GM21737 (cell line): ENCODE results near the gene PTPN3.
"Not testable (repeated sequence)": the region's sequence is repeated elsewhere in the genome, so short reads cannot be mapped to it uniquely, and the experiment has no call there.

ENCODE experiments used
- ATAC-seq: cut with Tn5 transposase; IDR thresholded peaks from one replicate; pipeline ENCODE4 v1.9.1; 2021; ENCODE audit warnings: mild to moderate bottlenecking, moderate library complexity; ENCODE audit not compliant: unreplicated experiment

Gene PTPN3

DNA sequence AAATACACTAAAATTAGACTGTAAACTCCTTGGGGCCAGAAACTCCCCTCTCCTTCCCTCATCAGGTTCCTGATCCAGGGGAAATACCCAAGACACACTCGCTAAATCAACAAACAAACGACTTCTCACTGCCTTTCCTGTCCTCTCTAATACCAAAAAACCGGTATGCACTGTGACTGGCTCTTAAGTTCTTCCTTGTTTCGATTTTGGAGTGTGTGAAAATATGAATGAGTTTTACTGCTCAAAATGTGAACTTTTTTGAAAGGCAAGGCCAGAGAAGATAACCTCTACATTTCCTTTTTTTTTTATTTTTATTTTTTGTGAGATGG is 96.2 kb downstream of the PTPN3 start:
- ATAC-seq = no peak

DNA sequence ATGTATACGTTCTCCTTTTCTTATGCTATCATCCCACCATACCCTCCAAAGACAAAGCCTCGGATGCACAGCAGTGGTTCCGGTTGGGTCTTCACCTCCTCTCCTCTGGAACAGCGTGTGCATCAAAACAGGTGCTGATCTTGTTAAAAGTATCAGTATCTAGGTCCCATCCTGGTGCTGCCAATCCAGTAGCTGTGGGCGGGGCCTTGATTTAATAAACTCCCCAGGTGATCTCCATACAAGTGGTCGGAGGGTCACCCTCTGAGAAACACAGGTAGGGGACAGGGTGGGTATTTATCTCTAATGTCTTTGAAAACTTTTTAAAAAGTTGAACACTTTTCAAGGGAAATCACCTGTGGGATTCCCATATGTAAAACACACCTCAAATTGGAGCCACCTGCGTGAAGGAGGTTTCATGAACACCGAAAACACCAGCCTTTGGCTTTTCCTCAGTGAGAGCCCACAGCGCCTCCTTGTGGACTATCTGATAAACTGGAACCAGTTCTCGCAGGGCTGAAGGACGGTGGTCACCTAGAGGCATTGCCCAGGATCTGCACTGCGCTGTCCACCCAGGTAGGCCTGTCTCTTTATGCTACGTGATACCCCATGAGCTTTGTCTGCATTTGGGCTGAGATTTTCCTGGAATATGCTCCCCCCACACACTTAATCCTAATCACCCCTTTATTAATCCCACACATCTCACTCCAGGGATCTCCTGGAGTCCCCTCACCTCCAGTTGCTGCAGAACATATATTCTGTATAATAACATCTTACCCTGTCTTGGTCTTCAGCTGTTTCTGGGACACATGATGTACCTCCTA is 96.7 kb downstream of the PTPN3 start:
- no peak for ATAC-seq

DNA sequence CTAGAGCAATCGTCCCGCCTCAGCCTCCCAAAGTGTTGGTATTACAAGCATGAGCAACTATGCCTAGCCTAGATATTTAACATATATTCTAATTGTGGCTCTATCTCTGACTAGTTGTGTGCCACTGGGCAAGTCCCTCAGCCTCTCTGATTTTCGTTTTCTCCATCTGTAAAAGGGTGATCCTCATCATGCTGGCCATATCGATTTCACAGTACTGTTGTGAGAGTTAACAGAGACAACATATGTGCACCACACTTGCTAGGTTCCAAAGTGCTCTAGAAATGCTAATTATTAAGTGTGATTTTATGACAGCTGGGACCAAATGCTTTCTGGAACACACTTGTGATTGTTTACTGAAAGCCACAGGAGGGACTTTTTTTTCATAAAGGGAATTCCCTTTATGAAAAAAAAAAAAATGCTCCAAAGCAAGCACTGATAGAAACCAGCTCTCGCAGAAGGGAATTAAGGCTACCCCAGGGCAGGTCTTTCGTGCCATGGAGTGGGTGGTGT is 98.8 kb downstream of the PTPN3 start:
- ATAC-seq = peak; percentile 79

DNA sequence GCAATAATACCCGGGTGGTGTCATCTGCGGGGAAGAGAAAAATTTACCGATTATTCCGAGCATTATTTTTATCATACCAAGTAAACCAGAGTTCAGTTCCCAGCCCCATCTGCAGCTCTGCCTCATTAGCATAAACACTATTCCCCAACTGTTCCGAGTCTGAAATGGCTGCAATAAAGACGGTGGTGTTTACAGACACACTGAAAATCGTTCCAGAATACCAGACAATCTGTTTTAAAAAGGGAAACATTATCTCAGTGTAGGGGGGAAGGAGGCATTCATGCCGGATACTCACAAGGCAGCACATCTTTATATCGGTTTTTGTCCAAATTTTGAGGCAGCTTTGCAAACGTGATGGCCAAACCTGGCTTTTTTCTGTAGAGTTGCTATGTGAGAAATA is 106.9 kb downstream of the PTPN3 start:
- no peak for ATAC-seq

DNA sequence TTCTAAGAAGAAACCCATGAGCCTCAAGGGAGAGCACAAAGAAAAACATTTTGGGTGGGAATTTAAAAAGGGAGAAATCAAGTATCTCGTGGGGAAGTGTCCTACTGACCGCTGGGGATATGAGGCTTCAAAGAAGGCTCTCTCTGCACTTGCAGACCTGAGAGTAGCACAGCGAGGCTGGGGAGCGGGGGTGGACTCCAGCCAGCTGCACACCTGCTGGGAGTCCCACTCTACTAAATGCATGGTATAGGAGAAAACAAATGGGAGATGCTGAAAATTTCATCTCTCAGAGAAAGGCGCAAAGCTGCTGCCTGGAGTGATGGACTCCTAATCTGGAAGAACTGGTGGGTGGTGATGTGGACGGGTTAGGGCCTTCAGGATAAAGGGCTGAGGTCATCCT is 110.3 kb downstream of the PTPN3 start:
- ATAC-seq = no peak

DNA sequence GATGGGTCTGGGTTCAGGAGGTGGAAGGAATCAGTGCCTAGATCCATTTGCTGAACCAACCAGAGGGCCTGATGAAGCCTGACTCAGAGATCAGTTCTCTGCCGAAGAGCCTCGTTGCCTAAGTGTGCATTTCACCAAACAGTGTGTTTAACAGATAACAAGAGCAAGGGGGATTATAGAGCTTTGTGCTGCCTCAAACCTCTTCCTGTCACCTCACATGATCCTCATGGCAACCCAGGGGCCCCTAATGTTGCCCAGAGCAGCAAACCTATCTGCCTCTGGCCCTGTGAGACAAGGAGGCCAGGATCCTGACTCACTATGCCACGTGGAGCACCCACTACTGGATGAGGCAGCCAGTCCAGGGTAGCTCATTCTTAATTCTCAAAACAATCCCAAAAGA is 110.9 kb downstream of the PTPN3 start:
- ATAC-seq = no peak

DNA sequence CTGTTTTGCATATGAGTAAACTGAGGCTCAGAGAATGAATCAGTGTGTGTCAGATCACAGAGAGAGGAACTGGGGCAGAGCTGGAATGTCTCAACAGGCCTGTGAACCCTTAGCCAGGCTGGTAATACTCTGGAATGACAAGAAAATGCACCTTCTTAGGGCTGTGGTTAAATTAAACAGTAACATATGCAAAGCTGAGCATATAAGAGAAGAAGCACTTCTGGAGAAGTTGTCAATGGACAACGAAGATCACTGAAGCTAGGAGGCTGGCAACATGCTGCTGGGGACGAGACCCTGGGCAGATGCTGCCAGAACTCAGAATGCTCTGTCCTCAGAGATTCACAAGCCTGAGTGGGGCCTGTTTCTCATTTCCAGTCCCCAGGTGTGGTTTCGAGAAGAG is 112.6 kb downstream of the PTPN3 start:
- ATAC-seq = no peak

DNA sequence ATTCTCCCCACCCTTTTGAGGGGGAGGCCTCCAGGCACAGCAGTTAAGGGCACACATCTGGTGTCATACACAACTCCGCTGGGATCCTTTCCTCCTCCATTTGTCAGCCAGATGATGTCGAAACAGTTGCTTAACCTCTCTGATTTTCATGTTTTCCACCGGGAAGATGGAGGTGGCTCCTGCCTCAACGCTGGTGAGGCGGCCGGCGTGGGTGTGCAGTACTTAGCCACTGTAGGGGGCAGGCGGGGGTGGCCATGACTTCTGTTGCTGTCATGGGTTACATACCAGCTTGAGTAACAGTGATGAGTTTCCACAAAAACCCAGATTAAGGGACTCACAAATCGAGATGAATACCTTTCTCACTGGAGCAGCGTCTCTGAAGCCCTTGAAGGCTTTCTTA is 114.2 kb downstream of the PTPN3 start:
- no peak for ATAC-seq

DNA sequence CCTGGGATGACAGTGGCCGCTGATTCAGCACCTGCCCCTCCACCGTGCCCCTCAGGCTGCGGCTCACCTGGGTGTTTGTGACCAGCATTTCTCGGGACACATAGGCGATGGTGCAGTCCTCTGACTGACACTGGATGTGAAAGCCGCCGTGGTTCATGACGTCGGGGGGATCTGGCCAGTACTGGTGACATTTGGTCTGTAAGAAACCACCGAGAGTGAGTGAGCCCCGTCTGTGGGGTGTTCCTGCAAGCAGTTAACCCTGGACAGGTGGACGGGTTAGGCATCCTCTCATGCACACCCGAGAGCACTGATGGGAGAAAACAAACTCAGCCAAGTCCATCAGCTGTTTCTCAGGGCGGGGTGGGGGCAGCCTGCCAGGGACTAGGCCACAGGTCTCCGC is 114.8 kb downstream of the PTPN3 start:
- ATAC-seq = no peak

DNA sequence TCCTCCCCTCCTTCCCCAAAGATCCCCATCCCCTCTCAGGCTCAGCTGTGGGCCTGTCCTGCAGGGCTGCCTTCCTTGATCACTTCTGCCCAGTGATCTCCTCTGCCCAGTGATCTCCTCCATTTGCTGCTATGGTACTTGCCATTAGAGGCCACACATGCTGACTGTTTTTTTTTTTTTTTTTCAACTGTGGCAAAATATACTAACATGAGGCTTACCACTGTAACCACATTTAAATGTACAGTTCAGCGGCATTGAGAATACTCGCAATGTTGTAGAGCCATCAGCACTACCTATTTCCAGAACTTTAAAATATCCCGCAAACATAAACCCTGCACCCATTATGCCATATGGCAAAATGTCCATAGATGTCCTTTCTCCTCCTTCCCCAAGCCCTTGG is 115.5 kb downstream of the PTPN3 start:
- no peak for ATAC-seq

DNA sequence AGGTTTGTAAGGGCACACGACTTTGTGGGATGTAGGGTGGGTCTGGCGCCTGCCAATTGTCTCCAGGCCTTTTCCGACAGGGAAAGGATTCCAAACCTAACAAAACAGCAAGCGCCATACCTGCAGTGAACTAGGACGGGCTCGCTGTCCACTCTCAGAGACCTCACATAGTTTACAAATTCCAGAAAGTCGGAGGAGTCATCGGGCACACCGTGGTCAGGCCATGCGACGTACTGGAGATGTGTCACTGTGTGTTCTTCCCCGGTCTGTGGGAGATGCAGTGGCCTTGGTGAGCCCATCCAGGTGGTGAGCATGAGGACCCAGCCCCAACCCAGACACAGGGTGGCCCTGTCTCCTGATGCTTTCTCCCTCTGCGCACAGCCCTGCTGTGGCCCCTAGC is 115.9 kb downstream of the PTPN3 start:
- ATAC-seq = no peak

DNA sequence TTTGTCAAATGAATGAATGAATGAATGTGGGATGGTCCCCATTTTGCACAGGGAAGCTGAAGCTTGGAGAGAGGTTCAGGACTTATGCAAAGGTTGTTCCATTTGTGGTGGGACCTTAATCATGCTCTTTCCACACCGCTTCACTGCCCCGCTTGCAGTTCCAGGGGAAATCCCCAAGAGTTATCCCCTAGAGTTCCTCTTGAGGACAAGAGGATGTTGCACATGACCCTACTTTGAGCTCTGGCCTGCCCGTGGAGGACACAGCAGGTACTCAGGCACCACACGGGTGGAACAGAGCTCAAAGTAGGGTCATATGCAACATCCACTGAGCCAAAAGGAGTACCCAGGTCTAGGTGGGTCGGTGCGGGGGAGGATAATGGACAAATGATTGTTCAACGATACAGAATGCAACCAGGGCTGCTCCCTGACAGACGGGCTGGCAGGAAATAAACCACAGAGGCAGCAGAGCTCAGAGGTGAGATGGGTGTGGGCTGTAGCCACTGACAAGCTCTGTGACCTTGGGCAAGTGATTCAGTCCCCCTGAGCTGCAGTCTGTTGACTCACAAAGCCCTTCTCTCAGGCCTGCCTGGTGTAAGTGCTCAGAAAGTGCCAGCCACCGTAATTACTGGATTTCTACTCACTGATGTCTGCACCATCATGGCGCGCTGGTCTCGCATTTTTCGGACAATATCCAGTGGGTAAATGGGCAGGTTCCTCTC is 116.9 kb downstream of the PTPN3 start:
- ATAC-seq = peak; percentile 57

DNA sequence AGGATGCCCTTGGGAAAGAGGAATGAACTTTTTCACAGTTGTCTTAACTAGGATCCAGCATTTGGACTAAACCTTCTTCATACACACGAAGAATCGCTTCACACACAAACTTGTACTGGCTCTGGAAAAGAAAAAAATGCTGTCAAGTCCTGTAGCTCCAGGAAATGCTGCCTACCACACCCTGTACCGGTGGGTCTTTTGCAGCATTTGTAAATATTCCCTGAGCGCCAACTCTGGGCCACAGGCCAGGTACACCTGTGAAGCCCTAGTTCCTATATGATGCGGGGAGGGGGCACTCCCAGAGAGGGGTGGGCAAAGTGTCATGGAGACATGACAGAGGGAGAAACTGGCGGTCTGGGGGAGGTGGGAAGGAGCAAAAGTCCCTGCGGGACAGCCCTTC is 118.6 kb downstream of the PTPN3 start:
- no peak for ATAC-seq

DNA sequence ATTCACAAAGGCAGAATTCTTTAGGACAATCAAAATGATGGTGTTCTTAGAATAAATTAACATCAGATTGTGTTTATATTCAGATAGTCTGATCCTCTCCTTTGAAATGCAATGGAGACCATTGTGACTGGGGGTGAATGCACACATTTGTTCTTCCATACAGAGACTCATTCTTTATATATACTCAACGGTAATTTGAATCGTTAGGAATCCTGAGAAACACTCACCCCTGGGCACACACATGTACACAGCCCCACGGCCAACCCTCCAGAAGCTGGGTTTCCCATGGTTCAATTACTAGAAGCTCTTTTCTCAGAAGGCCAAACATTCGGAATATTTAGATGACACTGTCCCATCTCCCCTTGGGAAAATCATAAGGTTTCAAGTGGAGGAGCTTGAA is 119.8 kb downstream of the PTPN3 start:
- ATAC-seq = no peak

DNA sequence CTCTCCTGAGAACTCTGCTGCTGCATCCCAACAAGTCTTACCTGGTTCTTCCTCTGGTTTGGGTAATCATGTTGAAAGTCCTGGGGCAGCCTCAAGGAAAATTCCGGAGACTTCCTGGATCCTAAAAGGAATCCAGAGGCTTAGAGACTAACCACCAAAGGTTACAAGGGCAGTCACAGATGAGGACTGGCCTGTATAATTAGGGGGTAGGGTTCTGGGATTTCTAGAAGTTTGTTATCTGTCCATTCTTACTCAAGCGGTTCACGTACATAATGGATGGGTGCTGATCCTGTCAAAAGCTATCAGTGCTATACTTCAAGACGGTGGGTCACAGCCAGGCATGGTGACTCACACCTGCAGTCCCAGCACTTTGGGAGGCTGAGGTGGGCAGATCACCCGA is 125.9 kb downstream of the PTPN3 start:
- no peak for ATAC-seq

DNA sequence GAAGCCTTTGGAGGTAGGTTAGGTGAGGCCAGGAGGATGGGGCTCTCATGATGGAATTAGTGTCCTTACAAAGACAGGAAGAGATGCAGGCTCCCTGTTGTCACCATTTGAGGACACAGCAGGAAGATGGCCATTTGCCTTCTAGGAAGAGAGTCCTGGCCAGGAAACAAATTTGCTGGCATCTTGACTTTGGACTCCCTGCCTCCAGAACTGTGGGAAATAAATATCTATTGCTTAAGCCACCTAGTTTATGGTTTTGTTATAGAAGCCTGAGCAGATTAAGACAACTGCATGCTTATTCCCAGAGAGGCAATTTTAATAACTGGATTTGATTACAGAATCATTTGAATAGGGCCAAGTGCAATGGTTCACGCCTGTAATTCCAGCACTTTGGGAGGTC is 126.7 kb downstream of the PTPN3 start:
- ATAC-seq = no peak

DNA sequence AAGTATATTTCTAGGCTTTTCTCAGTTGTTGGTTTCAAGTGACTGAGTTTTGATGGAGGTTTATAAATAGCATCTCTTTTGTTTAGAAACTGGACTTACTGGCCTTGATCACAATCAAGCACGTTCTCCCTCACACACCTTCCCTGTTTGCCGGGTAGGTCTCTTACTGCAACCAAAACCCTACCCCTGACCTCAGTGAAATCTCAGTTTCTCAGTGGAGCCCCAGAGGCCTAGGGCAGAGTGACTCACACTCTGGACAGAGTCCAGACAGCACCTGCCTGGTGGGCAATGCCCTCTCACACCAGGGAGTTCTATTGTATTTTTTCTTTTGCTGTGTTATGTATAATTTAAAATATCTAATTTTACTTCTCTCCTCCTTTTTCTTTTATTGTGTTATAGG is 128.8 kb downstream of the PTPN3 start:
- peak; percentile 86 for ATAC-seq

DNA sequence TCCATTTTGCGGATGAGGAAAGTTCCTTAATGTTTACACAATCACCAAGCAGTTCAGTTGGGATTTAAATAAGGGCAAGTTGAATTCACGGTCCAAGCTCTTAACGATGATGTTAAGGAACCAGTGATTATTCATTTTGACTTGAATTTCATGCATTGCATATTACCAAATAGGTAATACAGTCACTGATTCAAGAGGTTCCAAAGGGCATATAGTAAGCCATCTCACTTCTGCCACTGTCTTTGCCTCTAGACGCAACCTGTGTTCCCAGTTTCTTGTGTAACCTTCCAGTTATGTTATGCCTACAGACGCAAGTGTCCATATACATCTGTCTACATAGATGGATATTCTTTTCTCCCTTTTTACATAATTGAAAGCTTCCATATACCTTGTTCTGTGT is 137.3 kb downstream of the PTPN3 start:
- ATAC-seq = no peak

DNA sequence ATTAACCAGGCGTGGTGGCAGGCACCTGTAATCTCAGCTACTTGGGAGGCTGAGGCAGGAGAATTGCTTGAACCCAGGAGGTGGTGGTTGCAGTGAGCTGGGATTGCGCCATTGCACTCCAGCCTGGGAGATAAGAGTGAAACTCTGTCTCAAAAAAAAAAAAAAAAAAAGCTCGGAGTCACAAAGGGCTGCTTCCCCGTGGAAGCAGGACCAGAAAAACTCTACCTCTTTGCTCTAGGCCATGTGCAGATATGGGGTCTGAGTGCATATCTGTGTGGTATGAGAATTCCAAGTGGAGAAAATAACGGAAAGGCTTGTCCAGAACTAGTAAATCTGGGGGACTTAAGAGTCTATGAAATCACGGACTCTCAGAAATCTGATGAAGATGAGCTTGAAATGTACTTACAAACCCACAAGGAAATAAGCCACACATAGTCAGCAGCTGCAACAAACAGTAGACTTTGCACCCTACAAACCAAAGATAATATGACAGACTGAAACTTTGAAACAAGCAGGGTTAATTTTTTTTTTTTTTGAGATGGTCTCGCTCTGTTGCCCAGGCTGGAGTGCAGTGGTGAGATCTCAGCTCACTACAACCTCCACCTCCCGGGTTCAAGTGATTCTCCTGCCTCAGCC is 139.0 kb downstream of the PTPN3 start:
- not testable (repeated sequence) for ATAC-seq

DNA sequence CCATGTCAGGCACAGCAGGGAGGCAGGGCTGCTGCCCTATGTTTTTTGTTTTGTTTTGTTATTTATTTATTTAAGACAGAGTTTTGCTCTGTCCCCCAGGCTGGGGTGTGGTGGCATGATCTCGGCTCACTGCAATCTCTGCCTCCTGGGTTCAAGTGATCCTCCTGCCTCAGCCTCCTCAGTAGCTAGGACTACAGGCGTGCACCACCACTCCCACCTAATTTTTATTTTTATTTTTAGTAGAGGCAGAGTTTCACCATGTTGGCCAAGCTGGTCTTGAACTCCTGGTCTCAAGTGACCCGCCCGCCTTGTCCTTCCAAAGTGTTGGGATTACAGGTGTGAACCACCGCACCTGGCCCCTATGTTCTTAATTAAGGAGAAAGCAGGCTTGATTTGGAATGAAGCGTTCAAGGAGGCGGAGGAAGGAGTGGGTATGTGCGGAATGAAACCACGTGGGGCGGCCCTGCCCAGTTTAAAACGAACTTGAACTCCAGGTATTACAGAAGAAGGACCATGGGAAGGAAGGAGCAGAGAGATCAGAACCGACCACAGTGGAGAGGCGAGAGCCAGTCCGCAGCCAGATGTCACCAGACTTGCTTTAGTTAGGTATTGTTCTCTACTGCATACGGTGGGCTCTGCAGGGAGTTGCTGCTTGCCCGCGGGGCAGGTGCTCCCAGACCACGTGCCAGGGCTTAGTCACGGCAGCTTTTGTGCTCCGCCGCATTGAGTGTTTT is 142.4 kb downstream of the PTPN3 start:
- no peak for ATAC-seq

DNA sequence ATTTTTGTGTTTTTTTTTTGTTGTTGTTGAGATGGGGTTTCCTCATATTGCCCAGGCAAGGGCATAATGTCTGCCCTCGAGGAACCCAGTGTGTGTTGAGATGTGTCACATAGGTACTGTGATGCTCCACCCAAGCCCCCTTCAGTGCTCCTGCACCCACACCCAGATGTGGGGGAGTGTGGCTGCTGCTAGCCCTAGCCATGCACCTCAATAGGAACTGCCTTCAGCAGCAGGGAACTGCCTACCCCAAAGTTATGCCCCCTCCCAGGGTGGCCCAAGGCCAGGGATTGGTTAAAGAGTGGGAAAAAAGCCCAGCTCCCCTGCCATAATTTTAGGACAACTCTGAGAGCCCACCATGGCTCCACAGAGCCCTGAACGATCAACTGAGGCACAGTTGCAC is 143.9 kb downstream of the PTPN3 start:
- ATAC-seq = no peak
